ENCODE results near the gene AKR7A2.
"Not testable (repeated sequence)": the region's sequence is repeated elsewhere in the genome, so short reads cannot be mapped to it uniquely, and the experiment has no call there.

AKR7A2 gene

GRCh38 chr1:19294638-19295037 lies 17.3 kb downstream of the AKR7A2 start:
- no peak for DNase-seq

GRCh38 chr1:19289244-19289643 lies 22.7 kb downstream of the AKR7A2 start:
- no peak for DNase-seq

GRCh38 chr1:19288324-19289241 lies 23.4 kb downstream of the AKR7A2 start, which contains the start of gene AKR7A3:
Gene AKR7A3 (minus strand): TSS chr1:19288770. CDS start chr1:19288709, 61 bp downstream.
- DNase-seq, result peak; percentile 49 to 52

- no peak for DNase-seq
Measured at GRCh38 chr1:19287436-19288185, 24.3 kb downstream of the AKR7A2 start.

GRCh38 chr1:19285807-19286206 lies 26.1 kb downstream of the AKR7A2 start:
- not testable (repeated sequence) for DNase-seq

GRCh38 chr1:19285366-19285765 lies 26.6 kb downstream of the AKR7A2 start:
- DNase-seq, result not testable (repeated sequence)

- no peak for DNase-seq
Measured at GRCh38 chr1:19284881-19285280, 27.1 kb downstream of the AKR7A2 start.

GRCh38 chr1:19283891-19284290 lies 28.1 kb downstream of the AKR7A2 start:
- DNase-seq, result no peak

GRCh38 chr1:19274636-19275035 lies 37.3 kb downstream of the AKR7A2 start:
- DNase-seq, result no peak

GRCh38 chr1:19273844-19274531 lies 38.0 kb downstream of the AKR7A2 start:
- DNase-seq, result not testable (repeated sequence)

- DNase-seq, result no peak
Measured at GRCh38 chr1:19273106-19273843, 38.7 kb downstream of the AKR7A2 start.

GRCh38 chr1:19272064-19272463 lies 39.9 kb downstream of the AKR7A2 start:
- DNase-seq, result no peak

- not testable (repeated sequence) for DNase-seq
Measured at GRCh38 chr1:19270343-19270730, 41.6 kb downstream of the AKR7A2 start.

GRCh38 chr1:19269427-19270342 lies 42.3 kb downstream of the AKR7A2 start:
- DNase-seq, result not testable (repeated sequence)

GRCh38 chr1:19268445-19268844 lies 43.5 kb downstream of the AKR7A2 start:
- no peak for DNase-seq

GRCh38 chr1:19262744-19263143 lies 49.2 kb downstream of the AKR7A2 start:
- DNase-seq, result no peak

GRCh38 chr1:19262047-19262446 lies 49.9 kb downstream of the AKR7A2 start:
- no peak for DNase-seq

- no peak for DNase-seq
Measured at GRCh38 chr1:19260211-19261138, 51.5 kb downstream of the AKR7A2 start.

GRCh38 chr1:19258353-19258752 lies 53.6 kb downstream of the AKR7A2 start:
- no peak for DNase-seq
